IMR-90 (cell line): ENCODE measurements around the gene ITGAX. TPM values are rescaled to one million over a fixed set of nuclear protein-coding genes. Genes with fewer than 3 reads are reported as not detected.

ENCODE experiments used
- ATAC-seq: fragments of 200-7000 bp; cut with Tn5 transposase; 2 replicates; pipeline ENCODE4 v1.9.1; 2020; ENCODE audit warnings: low read depth, mild to moderate bottlenecking, moderate library complexity
- BruUV-seq: library from RNA; stranded (reverse); fragments of 400-500 nt; replicated peaks from 2 replicates; lab custom pipeline; 2021; lab: Mats Ljungman, UMichigan
- CTCF ChIA-PET: fragments of 300-600 bp; formaldehyde crosslinking; extraction: SDS; loops from one replicate; lab custom pipeline; 2021; ENCODE audit warnings: antibody characterized with exemption; lab: Yijun Ruan, JAX
- POLR2A ChIA-PET: fragments of 300-600 bp; sonication (Branson Sonifier 250); formaldehyde crosslinking; loops from one replicate; lab custom pipeline; 2022; ENCODE audit warnings: antibody characterized with exemption; ENCODE audit not compliant: unreplicated experiment; lab: Charles Lee
- DNase-seq: peaks from one replicate; pipeline ENCODE4 v3.0.0; 2013
- H2AFZ ChIP-seq: replicated peaks from 2 replicates; pipeline ENCODE3; 2013; ENCODE audit warnings: low read length, mild to moderate bottlenecking; ENCODE audit not compliant: poor library complexity
- H2AK5ac ChIP-seq: 2 replicates; pipeline ENCODE4 v1.6.1; 2013; ENCODE audit warnings: low read depth, low read length, inconsistent platforms
- H2AK9ac ChIP-seq: replicated peaks from 2 replicates; pipeline ENCODE3; 2013; ENCODE audit warnings: mild to moderate bottlenecking, low read depth, low read length, moderate library complexity; ENCODE audit not compliant: poor library complexity
- H2BK120ac ChIP-seq: 2 replicates; pipeline ENCODE4 v1.6.1; 2013; ENCODE audit warnings: low read depth, low read length, inconsistent platforms
- H2BK15ac ChIP-seq: 3 replicates; pipeline ENCODE4 v1.6.1; 2013; ENCODE audit warnings: low read depth, low read length, inconsistent platforms
- H2BK20ac ChIP-seq: 2 replicates; pipeline ENCODE4 v1.6.1; 2013; ENCODE audit warnings: low read depth, mild to moderate bottlenecking, inconsistent platforms, low read length, moderate library complexity
- H2BK5ac ChIP-seq: 2 replicates; pipeline ENCODE4 v1.6.1; 2013; ENCODE audit warnings: mild to moderate bottlenecking, low read depth, low read length, inconsistent platforms; ENCODE audit not compliant: poor library complexity, severe bottlenecking
- H3K14ac ChIP-seq: replicated peaks from 2 replicates; pipeline ENCODE4 v1.6.1; 2013; ENCODE audit warnings: low read depth, low read length, inconsistent platforms
- H3K18ac ChIP-seq: 2 replicates; pipeline ENCODE4 v1.6.1; 2013; ENCODE audit warnings: low read depth, low read length, control low read depth
- H3K23ac ChIP-seq: 2 replicates; pipeline ENCODE4 v1.6.1; 2013; ENCODE audit warnings: low read depth, low read length, inconsistent platforms
- H3K27ac ChIP-seq: 2 replicates; pipeline ENCODE4 v1.5.1; 2013; ENCODE audit warnings: mild to moderate bottlenecking, control low read depth, low read length; ENCODE audit not compliant: insufficient read depth
- H3K27me3 ChIP-seq: 2 replicates; pipeline ENCODE4 v1.6.1; 2013; ENCODE audit warnings: low read length; ENCODE audit not compliant: control insufficient read depth, insufficient read depth
- H3K36me3 ChIP-seq: 2 replicates; pipeline ENCODE4 v1.6.1; 2013; ENCODE audit warnings: low read length, mixed read lengths; ENCODE audit not compliant: control insufficient read depth, insufficient read depth
- H3K4ac ChIP-seq: 2 replicates; pipeline ENCODE4 v1.6.1; 2013; ENCODE audit warnings: low read depth, low read length, inconsistent platforms
- H3K4me1 ChIP-seq: 2 replicates; pipeline ENCODE4 v1.6.1; 2013; ENCODE audit warnings: low read length, mixed read lengths; ENCODE audit not compliant: control insufficient read depth, insufficient read depth
- H3K4me2 ChIP-seq: 2 replicates; pipeline ENCODE4 v1.6.1; 2013; ENCODE audit warnings: low read depth, mild to moderate bottlenecking, control low read depth, low read length, moderate library complexity
- H3K4me3 ChIP-seq: 2 replicates; pipeline ENCODE4 v1.5.1; 2013; ENCODE audit warnings: low read depth, mild to moderate bottlenecking, control low read depth, low read length, moderate library complexity; ENCODE audit not compliant: insufficient read depth
- H3K56ac ChIP-seq: 2 replicates; pipeline ENCODE4 v1.6.1; 2013; ENCODE audit warnings: low read length, inconsistent platforms; ENCODE audit not compliant: insufficient read depth; ENCODE audit errors: extremely low read depth
- H3K79me1 ChIP-seq, 2 experiments: 2 replicates each; pipeline ENCODE4 v1.6.1; 2013; ENCODE audit warnings: low read length in 2 of 2, inconsistent platforms in 1 of 2, low read depth in 1 of 2
- H3K9ac ChIP-seq: 2 replicates; pipeline ENCODE4 v1.6.1; 2013; ENCODE audit warnings: low read depth, low read length, control low read depth
- H3K9me1 ChIP-seq: 2 replicates; pipeline ENCODE4 v1.6.1; 2013; ENCODE audit warnings: low read length, inconsistent platforms; ENCODE audit not compliant: insufficient read depth
- H3K9me3 ChIP-seq: 2 replicates; pipeline ENCODE4 v1.6.1; 2013; ENCODE audit warnings: low read length; ENCODE audit not compliant: control insufficient read depth, insufficient read depth
- H4K20me1 ChIP-seq: 2 replicates; pipeline ENCODE4 v1.6.1; 2013; ENCODE audit warnings: low read length, inconsistent platforms; ENCODE audit not compliant: insufficient read depth
- H4K5ac ChIP-seq: 2 replicates; pipeline ENCODE4 v1.6.1; 2013; ENCODE audit warnings: mild to moderate bottlenecking, low read depth, low read length, control low read depth
- H4K8ac ChIP-seq, 2 experiments: 2 replicates each; pipeline ENCODE4 v1.6.1; 2013; ENCODE audit warnings: low read depth in 2 of 2, low read length in 2 of 2, control low read depth in 1 of 2, inconsistent platforms in 1 of 2
- H4K91ac ChIP-seq: 2 replicates; pipeline ENCODE4 v1.6.1; 2013; ENCODE audit warnings: low read depth, low read length, inconsistent platforms; ENCODE audit not compliant: insufficient read depth
- BHLHE40 ChIP-seq: fragments of 150-350 bp; IDR thresholded peaks from 2 replicates; pipeline ENCODE4 v1.6.1; 2016; ENCODE audit warnings: mild to moderate bottlenecking, low read depth, low read length
- CEBPB ChIP-seq: IDR thresholded peaks from 2 replicates; pipeline ENCODE4 v1.6.1; 2012; ENCODE audit warnings: low read depth, low read length, improper control_type of control experiment
- CHD1 ChIP-seq: IDR thresholded peaks from 2 replicates; pipeline ENCODE4 v1.6.1; 2012; ENCODE audit warnings: low read depth, low read length, improper control_type of control experiment
- CTCF ChIP-seq: conservative IDR thresholded peaks from 2 replicates; pipeline ENCODE4 v1.5.1; 2012; ENCODE audit warnings: mild to moderate bottlenecking, low read depth, low read length, improper control_type of control experiment
- ELK1 ChIP-seq: fragments of 150-350 bp; IDR thresholded peaks from 2 replicates; pipeline ENCODE4 v1.6.1; 2016; ENCODE audit warnings: low read depth, mild to moderate bottlenecking, low read length, moderate library complexity, borderline replicate concordance
- FOS ChIP-seq: fragments of 150-350 bp; IDR thresholded peaks from 2 replicates; pipeline ENCODE4 v1.6.1; 2016; ENCODE audit warnings: low read depth, low read length
- MAFK ChIP-seq: IDR thresholded peaks from 2 replicates; pipeline ENCODE4 v1.6.1; 2012; ENCODE audit warnings: low read depth, low read length, improper control_type of control experiment
- MAZ ChIP-seq: IDR thresholded peaks from 2 replicates; pipeline ENCODE4 v1.6.1; 2012; ENCODE audit warnings: low read depth, mild to moderate bottlenecking, low read length, improper control_type of control experiment, moderate library complexity, borderline replicate concordance
- MXI1 ChIP-seq: IDR thresholded peaks from 2 replicates; pipeline ENCODE4 v1.6.1; 2012; ENCODE audit warnings: low read depth, mild to moderate bottlenecking, low read length, moderate library complexity, borderline replicate concordance
- NFE2L2 ChIP-seq: fragments of 150-350 bp; IDR thresholded peaks from 2 replicates; pipeline ENCODE4 v1.6.1; 2016; ENCODE audit warnings: low read depth, mild to moderate bottlenecking, low read length
- POLR2A ChIP-seq: IDR thresholded peaks from 2 replicates; pipeline ENCODE4 v1.6.1; 2012; ENCODE audit warnings: mild to moderate bottlenecking, low read depth, low read length
- RAD21 ChIP-seq: IDR thresholded peaks from 2 replicates; pipeline ENCODE4 v1.6.1; 2012; ENCODE audit warnings: low read length, improper control_type of control experiment
- RCOR1 ChIP-seq: IDR thresholded peaks from 2 replicates; pipeline ENCODE4 v1.6.1; 2012; ENCODE audit warnings: mild to moderate bottlenecking, low read length, improper control_type of control experiment; ENCODE audit not compliant: insufficient replicate concordance
- RFX5 ChIP-seq: IDR thresholded peaks from 2 replicates; pipeline ENCODE4 v1.8.0; 2012; ENCODE audit warnings: low read depth, mild to moderate bottlenecking, low read length, moderate library complexity
- SMC3 ChIP-seq: fragments of 150-350 bp; IDR thresholded peaks from 2 replicates; pipeline ENCODE4 v1.6.1; 2016; ENCODE audit warnings: low read depth, mild to moderate bottlenecking, antibody characterized with exemption, low read length, moderate library complexity
- USF2 ChIP-seq: fragments of 150-350 bp; IDR thresholded peaks from 2 replicates; pipeline ENCODE4 v1.6.1; 2017; ENCODE audit warnings: mild to moderate bottlenecking, antibody characterized with exemption, low read length, low read depth
- WGBS, 2 experiments: methylation state at CpG; one replicate each; pipeline versions ENCODE4 v1.1.5 to v1.1.7; 2013; ENCODE audit warnings: missing lambda C conversion rate in 2 of 2; ENCODE audit not compliant: insufficient read length in 1 of 2; ENCODE audit errors: extremely low coverage in 2 of 2; 5-methylcytosine and 5-hydroxymethylcytosine counted together
- dilution Hi-C: fragments of 300-500 bp; cut with HindIII; formaldehyde crosslinking; loops from one replicate; pipeline ENCODE4 v1.14.3; 2018; ENCODE audit warnings: low sequenced_read_pairs; ENCODE audit not compliant: unreplicated experiment
- in situ Hi-C: fragments of 300-500 bp; cut with MboI; formaldehyde crosslinking; loops from 3 replicates; pipeline ENCODE4 v1.14.3; 2019; ENCODE audit warnings: low sequenced_read_pairs, inconsistent platforms, mixed read lengths
- intact Hi-C: fragments of 100-400 bp; cut with micrococcal nuclease; formaldehyde crosslinking; loops from 2 replicates; pipeline ENCODE4 v1.10.0; 2022
- polyA plus RNA-seq, 3 experiments: library from polyadenylated mRNA; depleted of rRNA; stranded (reverse); fragments of >200 nt; gene quantifications; 2 replicates each; pipeline ENCODE4 v1.2.3, GENCODE V29; 2012; ENCODE audit warnings: low replicate concordance in 1 of 3
- total RNA-seq: library from RNA; depleted of rRNA; stranded (reverse); fragments of >200 nt; gene quantifications from 2 replicates; pipeline ENCODE4 v1.2.3, GENCODE V29; 2012

The ITGAX gene
- total and polyA plus RNA-seq, 2 of the 4 experiments (the other 2 are of a cell fraction): 0.09 to 0.18 TPM

GRCh38 chr16:31409433-31409832 lies 54.5 kb downstream of the ITGAX start:
- no peak overlapping the region for H2AK5ac ChIP-seq
- H4K5ac ChIP-seq: no peak overlapping the region
- dilution Hi-C loops: no loop called here
- no peaks in the 10 kb centered on the region for H3K79me1 ChIP-seq
- H4K20me1 ChIP-seq: no peaks in the 10 kb centered on the region
- in situ Hi-C loops: no loop called here
- intact Hi-C loops: no loop called here
- H2BK15ac ChIP-seq: no peak overlapping the region
- H3K9me1 ChIP-seq: no peaks in the 10 kb centered on the region
- H2AK9ac ChIP-seq: no peak overlapping the region
- ChIA-PET POLR2A (no interaction called here), CTCF (no interaction called here)
- no peak overlapping the region for H3K27ac ChIP-seq
- H2BK20ac ChIP-seq: no peak overlapping the region
- no peak overlapping the region for H2AFZ ChIP-seq
- H3K14ac ChIP-seq: no peak overlapping the region
- H3K4ac ChIP-seq: no peak overlapping the region
- no peak overlapping the region for H3K4me2 ChIP-seq
- no TSS peak for BruUV-seq
- no peaks in the 10 kb centered on the region for H3K9me3 ChIP-seq
- no peak overlapping the region for H3K56ac ChIP-seq
- TF ChIP-seq RAD21 (no peak), SMC3 (no peak), CTCF (no peak), NFE2L2 (no peak), CHD1 (no peak), RCOR1 (no peak), ELK1 (no peak), FOS (no peak), RFX5 (no peak), POLR2A (no peak), MAFK (no peak), MAZ (no peak), MXI1 (no peak), BHLHE40 (no peak), CEBPB (no peak), USF2 (no peak)
- no peak overlapping the region for H3K23ac ChIP-seq
- H3K27me3 ChIP-seq: peaks cover 13% of the 10 kb centered on the region
- no peak overlapping the region for H4K91ac ChIP-seq
- H3K36me3 ChIP-seq: no peaks in the 10 kb centered on the region
- H4K8ac ChIP-seq: no peak overlapping the region
- DNase-seq (peak; percentile 66), ATAC-seq (no peak)
- H2BK5ac ChIP-seq: no peak overlapping the region
- no peak overlapping the region for H3K4me3 ChIP-seq
- no peak overlapping the region; the same call in 1 of the 2 replicates for H3K18ac ChIP-seq
- no peaks in the 10 kb centered on the region for H3K4me1 ChIP-seq
- no peak overlapping the region for H3K9ac ChIP-seq
- no CpG with 5 or more reads among the region's 3 CpGs for WGBS, 2 experiments
- no peak overlapping the region for H2BK120ac ChIP-seq
